SKM-1 (cell line): ENCODE data around the gene PDIA5.

ENCODE experiments used
- DNase-seq: peaks from one replicate; lab custom pipeline; 2025; ENCODE audit not compliant: unreplicated experiment; lab: John Stamatoyannopoulos, UW

Gene PDIA5

GRCh38 chr3:123070510-123070909 is 3.7 kb downstream of the PDIA5 start:
- no peak for DNase-seq

- DNase-seq: no peak
Measured at GRCh38 chr3:123071146-123071545, 4.3 kb downstream of the PDIA5 start.

GRCh38 chr3:123071581-123071980 is 4.8 kb downstream of the PDIA5 start:
- DNase-seq: no peak

- no peak for DNase-seq
Measured at GRCh38 chr3:123072152-123072551, 5.3 kb downstream of the PDIA5 start.

GRCh38 chr3:123072564-123072963 is 5.7 kb downstream of the PDIA5 start:
- DNase-seq: no peak

GRCh38 chr3:123075359-123075758 is 8.5 kb downstream of the PDIA5 start:
- no peak for DNase-seq

- no peak for DNase-seq
Measured at GRCh38 chr3:123076112-123076495, 9.3 kb downstream of the PDIA5 start.

GRCh38 chr3:123076496-123077418 is 9.9 kb downstream of the PDIA5 start:
- DNase-seq: no peak

GRCh38 chr3:123078101-123078500 is 11.3 kb downstream of the PDIA5 start:
- DNase-seq: no peak

- DNase-seq: no peak
Measured at GRCh38 chr3:123080864-123081562, 14.2 kb downstream of the PDIA5 start.

GRCh38 chr3:123081718-123082369 is 15.0 kb downstream of the PDIA5 start:
- DNase-seq: no peak

GRCh38 chr3:123082370-123083065 is 15.7 kb downstream of the PDIA5 start:
- no peak for DNase-seq

GRCh38 chr3:123083383-123084124 is 16.7 kb downstream of the PDIA5 start:
- no peak for DNase-seq

GRCh38 chr3:123084192-123084591 is 17.4 kb downstream of the PDIA5 start:
- no peak for DNase-seq

GRCh38 chr3:123084738-123085237 is 18.0 kb downstream of the PDIA5 start:
- no peak for DNase-seq

- no peak for DNase-seq
Measured at GRCh38 chr3:123085293-123085931, 18.6 kb downstream of the PDIA5 start.

GRCh38 chr3:123085932-123086627 is 19.3 kb downstream of the PDIA5 start:
- no peak for DNase-seq

- no peak for DNase-seq
Measured at GRCh38 chr3:123088387-123088786, 21.6 kb downstream of the PDIA5 start.
